GM18502 (cell line): ENCODE data around the gene CD164L2.

Source experiments
- ATAC-seq: cut with Tn5 transposase; IDR thresholded peaks from one replicate; pipeline ENCODE4 v1.9.1; 2021; ENCODE audit warnings: mild to moderate bottlenecking; ENCODE audit not compliant: unreplicated experiment, poor library complexity

The CD164L2 gene

DNA sequence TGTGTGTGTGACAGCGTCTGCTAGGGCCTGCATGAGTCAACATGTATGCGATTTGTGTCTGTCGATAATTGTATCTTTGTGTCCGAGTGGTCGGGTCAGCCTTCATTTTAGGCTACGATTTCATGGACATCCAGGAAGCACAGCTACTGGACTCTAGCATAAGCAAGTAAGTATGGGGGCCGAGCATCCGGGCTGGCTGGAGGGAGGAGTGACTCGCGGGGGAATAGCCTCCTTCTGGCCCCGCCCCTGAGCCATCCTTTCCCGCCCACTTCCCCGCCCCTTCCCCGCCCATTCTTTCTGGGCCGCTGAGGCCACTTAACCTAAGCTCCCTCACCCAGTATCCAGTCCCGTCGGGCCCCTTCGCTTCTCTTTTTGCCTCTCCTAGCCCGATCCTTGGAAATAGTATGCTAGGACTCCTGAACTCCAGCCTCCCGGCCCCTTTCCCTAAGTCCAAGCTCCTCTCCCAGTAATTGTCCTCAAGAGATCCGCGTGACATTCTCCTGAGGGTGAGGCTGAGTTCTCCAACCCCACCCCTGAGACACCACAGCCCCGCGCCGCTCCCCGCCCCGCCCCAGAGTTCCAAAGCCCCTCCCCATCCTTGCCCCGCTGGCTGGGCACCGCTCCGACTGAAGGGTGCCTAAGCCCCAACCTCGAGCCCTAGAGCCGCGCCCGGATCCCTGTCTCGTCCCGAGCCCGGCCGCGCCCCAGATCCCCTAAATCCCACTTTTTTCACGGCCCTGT lies 17.6 kb downstream of the CD164L2 start:
- ATAC-seq, result peak; percentile 36

DNA sequence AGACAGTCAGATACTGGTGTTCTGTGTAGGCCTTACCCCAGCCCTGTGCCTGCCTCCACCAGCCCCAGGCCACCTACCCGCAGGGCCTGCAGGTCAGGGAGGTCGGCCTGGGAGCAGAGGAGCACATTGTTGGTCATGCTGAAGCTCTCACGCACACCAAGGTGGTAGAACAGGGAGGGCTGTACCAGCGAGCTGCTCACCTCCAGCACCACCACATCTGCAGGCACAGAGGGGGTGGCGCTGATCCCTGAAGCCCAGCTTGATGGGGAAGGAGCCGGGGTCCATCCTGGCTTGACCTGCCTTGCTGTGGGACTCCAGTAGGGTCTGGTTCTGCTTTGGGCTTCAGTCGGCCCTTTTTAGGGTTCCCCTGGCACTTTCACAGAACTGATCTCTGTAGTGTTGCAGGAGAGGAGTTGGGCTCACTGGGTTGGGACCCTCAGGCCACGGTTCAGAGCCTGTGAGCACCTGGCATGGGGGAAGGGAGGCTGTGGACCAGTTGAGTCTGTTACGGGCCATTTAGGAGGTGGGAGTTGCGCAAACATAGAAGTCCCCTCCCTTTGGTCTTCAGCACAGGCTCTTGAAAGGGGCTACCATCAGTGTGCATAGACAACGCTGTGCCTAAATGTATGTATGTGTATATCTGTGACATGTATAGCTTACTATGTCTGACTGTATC lies 18.3 kb downstream of the CD164L2 start:
- ATAC-seq, result no peak

GRCh38 chr1:27363766-27364695 lies 19.1 kb downstream of the CD164L2 start:
- ATAC-seq, result no peak

DNA sequence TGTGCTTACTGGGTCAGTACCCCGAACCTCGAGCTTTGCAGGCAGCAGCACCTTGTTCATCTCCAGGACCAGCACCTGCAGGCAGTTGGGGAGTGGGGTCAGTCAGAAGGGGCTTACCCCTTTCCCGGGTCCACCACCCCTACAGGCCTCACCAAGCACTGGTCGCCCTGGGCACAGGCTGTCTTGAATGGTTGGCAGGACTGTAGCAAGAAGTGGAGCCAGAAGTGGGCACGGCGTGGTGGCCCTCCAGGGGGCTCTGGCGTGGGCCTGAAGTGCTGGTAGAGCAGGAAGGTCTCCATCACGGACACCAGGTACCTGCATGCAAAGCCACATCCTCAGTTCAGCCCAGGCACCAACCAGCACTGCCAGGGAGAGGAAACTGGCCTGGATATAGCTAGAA lies 21.6 kb downstream of the CD164L2 start:
- ATAC-seq, result no peak

DNA sequence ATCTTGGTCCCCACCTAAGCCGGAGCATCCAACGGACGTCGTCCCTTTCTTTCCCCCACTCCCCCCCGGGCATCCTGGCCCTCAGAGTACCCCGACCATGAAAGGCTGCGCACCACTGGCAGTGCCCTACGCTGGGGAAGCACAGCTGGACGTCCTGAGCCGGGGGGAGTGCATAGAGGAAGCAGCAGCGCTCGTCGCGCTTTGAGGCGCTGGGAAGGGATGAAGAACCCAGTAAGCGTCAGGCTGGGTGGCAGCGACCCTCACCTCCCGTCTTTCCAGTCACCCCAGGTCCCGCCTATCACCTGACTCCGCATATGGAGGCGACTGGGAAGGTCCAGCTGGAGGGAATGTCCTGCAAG lies 22.1 kb downstream of the CD164L2 start:
- no peak for ATAC-seq

- no peak for ATAC-seq
Measured at GRCh38 chr1:27360159-27361043, 22.7 kb downstream of the CD164L2 start.

- no peak for ATAC-seq
Measured at GRCh38 chr1:27359822-27360158, 23.3 kb downstream of the CD164L2 start.

- no peak for ATAC-seq
Measured at GRCh38 chr1:27358928-27359313, 24.2 kb downstream of the CD164L2 start.

- no peak for ATAC-seq
Measured at GRCh38 chr1:27358038-27358927, 24.9 kb downstream of the CD164L2 start.

DNA sequence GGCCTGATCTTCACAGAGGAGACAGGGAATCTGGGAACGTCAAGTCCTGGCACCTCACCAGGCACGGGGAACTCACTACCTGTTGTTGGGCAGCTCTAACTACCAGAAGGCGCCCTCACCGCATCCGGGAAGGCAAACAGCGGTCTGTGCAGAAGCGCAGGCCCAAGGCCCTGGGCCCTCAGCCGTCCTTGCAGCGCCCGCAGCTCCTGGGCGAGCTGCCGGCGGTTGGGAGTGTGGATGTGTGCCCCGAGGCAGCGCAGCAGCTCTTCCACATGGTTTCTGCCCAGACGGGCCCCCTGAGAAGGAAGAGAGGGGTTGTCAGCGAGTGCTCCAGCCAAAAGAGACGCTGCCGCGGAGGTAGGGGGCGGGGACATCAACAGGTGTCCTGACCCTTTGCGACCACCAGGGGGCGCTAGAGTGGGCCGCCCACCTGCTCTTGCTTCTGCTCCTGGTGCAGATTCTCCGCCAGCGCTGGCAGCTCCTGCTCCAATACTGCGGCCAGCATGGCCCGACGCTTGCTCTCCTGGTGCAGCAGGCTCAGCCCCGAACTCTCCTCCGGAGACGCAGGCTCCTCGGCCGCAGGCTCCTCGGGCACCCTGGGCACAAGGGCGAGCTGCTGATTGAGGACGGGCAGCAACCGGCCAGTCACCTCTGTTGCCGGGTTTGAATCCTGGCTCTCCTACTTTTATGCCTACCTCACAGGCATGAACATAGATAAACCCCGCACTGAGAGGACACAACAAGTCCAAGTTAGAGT lies 25.7 kb downstream of the CD164L2 start:
- peak; percentile 57 for ATAC-seq

DNA sequence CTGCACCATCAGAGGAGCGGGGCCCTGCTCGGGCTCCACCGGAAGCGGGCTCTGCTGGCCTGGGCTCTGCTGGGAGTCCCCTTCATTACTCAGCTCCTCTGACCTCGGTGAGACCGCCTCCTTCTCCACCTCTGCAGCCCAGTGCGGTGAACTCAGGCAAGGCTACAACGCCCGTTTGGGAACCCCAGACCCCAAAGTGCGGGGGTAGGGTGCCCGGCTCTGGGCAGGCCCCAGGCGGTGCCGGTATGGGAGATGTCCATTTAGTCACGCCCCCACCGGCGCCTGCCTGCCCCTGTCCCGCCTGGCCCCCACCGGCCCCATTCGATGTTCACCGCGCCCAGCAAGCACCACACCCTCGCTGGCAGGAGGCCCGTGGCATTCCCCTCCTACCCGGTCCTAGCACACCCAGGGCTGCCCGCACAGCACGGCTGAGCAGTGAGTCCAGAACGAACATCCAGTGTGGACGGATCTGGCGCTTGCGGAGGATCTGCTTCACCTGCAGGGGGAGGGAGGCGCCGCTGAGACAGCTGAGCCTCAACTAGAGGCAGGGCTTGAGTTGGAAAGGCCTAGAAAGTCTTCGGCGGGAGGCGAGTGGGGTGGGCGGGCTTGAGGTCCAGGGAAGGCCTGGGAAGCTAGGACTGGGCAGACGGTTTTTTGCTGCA lies 26.4 kb downstream of the CD164L2 start:
- ATAC-seq, result no peak

- no peak for ATAC-seq
Measured at GRCh38 chr1:27356277-27356618, 26.9 kb downstream of the CD164L2 start.

DNA sequence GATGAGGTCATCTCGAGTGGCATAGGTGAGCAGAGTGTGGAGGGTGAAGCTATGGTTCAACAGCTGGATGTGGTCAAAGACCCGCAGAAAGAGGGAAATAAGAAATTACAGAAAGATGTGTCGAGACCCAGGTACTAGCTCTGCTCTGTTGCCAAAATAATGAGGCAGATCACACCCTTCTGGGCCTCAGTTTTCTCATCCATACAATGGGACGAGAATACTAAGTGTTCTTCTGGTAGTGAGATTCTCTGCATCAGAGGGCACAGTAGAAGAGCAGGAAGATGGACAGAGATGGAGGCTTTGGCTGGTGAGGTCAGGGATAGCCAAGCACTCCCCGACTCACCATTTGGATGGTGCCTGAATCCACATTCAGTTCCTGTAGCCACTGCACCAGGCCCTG lies 27.4 kb downstream of the CD164L2 start:
- no peak for ATAC-seq

GRCh38 chr1:27353629-27354028 lies 29.5 kb downstream of the CD164L2 start:
- no peak for ATAC-seq

GRCh38 chr1:27353166-27353565 lies 30.0 kb downstream of the CD164L2 start:
- no peak for ATAC-seq

- no peak for ATAC-seq
Measured at GRCh38 chr1:27351541-27352107, 31.5 kb downstream of the CD164L2 start.

DNA sequence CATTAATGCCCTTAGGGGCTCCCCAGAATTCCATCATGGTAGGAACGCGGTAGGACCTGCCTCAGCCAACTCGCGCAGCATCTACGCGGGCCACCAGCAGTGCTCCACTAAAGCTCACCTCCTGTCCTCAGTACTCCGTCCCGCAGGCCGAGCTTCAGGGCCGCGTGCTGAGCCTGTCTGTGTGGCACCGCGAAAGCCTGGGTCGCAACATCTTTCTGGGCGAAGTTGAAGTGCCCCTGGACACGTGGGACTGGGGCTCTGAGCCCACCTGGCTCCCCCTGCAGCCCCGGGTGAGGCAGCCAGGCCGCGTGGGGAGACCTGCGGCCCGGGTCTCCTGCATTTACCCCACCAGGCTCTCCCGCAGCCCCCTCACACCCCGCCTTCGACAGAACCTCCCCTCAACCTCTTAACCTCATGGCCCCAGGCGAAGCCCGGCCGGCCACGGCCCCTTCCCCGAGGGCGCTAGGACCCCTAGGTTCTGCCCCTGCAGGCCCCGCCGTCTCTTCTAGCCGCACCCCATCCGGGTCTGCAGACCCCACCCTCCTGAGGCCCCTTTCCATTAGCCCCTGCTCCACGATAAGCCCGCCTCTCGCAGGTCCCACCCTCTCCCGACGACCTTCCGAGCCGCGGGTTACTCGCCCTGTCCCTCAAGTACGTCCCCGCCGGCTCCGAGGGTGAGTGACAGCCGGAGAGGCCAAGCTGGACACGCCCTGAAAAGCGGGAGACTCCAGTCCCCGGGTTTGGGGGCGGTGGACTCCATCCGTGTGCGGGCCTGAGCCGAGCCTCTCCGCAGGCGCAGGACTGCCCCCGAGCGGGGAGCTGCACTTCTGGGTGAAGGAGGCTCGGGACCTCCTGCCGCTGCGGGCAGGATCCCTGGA lies 32.2 kb downstream of the CD164L2 start:
- ATAC-seq, result no peak
